Caco-2 (cell line): ENCODE data around the gene CD276. TPM values are rescaled to one million over a fixed set of nuclear protein-coding genes. Genes with fewer than 3 reads are reported as not detected.

ENCODE experiments used
- BruUV-seq: library from RNA; stranded (reverse); fragments of 400-500 nt; replicated peaks from 2 replicates; lab custom pipeline; 2021; lab: Mats Ljungman, UMichigan
- CTCF ChIA-PET: fragments of 300-600 bp; sonication (Branson Sonifier 250); formaldehyde crosslinking; loops from one replicate; lab custom pipeline; 2022; ENCODE audit warnings: antibody characterized with exemption; lab: Charles Lee
- POLR2A ChIA-PET: fragments of 300-600 bp; sonication (Branson Sonifier 250); formaldehyde crosslinking; loops from one replicate; lab custom pipeline; 2022; ENCODE audit warnings: antibody characterized with exemption; lab: Charles Lee
- DNase-seq, 2 experiments: peaks; one replicate each; pipeline versions ENCODE4 v3.0.0 to v3.0.0-alpha.2; 2020 to 2022
- H3K27me3 ChIP-seq: replicated peaks from 2 replicates; pipeline ENCODE4 v1.6.0; 2011; ENCODE audit warnings: low read length; ENCODE audit not compliant: control insufficient read depth, insufficient read depth
- H3K36me3 ChIP-seq: 2 replicates; pipeline ENCODE4 v1.5.1; 2011; ENCODE audit warnings: low read length; ENCODE audit not compliant: control insufficient read depth, insufficient read depth
- H3K4me1 ChIP-seq: fragments of 250-450 bp; sonication (Bioruptor Pico); 2 replicates; pipeline ENCODE4 v1.5.1; 2020; ENCODE audit warnings: mild to moderate bottlenecking
- H3K4me3 ChIP-seq: 2 replicates; pipeline ENCODE4 v1.5.1; 2011; ENCODE audit warnings: low read depth, mild to moderate bottlenecking, control low read depth, low read length
- H3K9me3 ChIP-seq: fragments of 250-450 bp; sonication (Bioruptor Pico); 2 replicates; pipeline ENCODE4 v1.5.1; 2020; ENCODE audit warnings: mild to moderate bottlenecking, moderate library complexity
- H3K27ac Mint-ChIP-seq: one replicate; pipeline ENCODE4 v1.8.0; 2022; ENCODE audit warnings: mixed read lengths; ENCODE audit not compliant: unreplicated experiment
- H3K27me3 Mint-ChIP-seq: one replicate; pipeline ENCODE4 v1.8.0; 2022; ENCODE audit warnings: mixed read lengths; ENCODE audit not compliant: insufficient read depth, unreplicated experiment
- H3K36me3 Mint-ChIP-seq: one replicate; pipeline ENCODE4 v1.8.0; 2022; ENCODE audit warnings: mild to moderate bottlenecking, mixed read lengths; ENCODE audit not compliant: insufficient read depth, unreplicated experiment
- H3K4me1 Mint-ChIP-seq: one replicate; pipeline ENCODE4 v1.8.0; 2022; ENCODE audit warnings: low read depth, mixed read lengths; ENCODE audit not compliant: unreplicated experiment
- H3K4me3 Mint-ChIP-seq: one replicate; pipeline ENCODE4 v1.8.0; 2022; ENCODE audit warnings: mild to moderate bottlenecking, moderate library complexity, mixed read lengths; ENCODE audit not compliant: unreplicated experiment
- H3K9me3 Mint-ChIP-seq: one replicate; pipeline ENCODE4 v1.8.0; 2022; ENCODE audit warnings: mixed read lengths; ENCODE audit not compliant: unreplicated experiment
- CTCF ChIP-seq, 2 experiments: fragments of 200-600 bp in 1 of 2; IDR thresholded peaks; 1 replicate in 1 of 2; 2 replicates in 1 of 2; pipeline versions ENCODE4 v1.5.1 to v1.8.0; 2011 to 2022; ENCODE audit warnings: antibody characterized with exemption in 1 of 2, control low read depth in 1 of 2, inconsistent platforms in 1 of 2, low read depth in 1 of 2, low read length in 1 of 2, mild to moderate bottlenecking in 1 of 2, moderate library complexity in 1 of 2; ENCODE audit not compliant: insufficient read depth in 1 of 2, severe bottlenecking in 1 of 2, unreplicated experiment in 1 of 2
- intact Hi-C: fragments of 100-400 bp; cut with micrococcal nuclease; formaldehyde crosslinking; loops from one replicate; pipeline ENCODE4 v1.10.0; 2022; ENCODE audit not compliant: unreplicated experiment
- total RNA-seq: library from RNA; stranded (reverse); gene quantifications from 2 replicates; pipeline ENCODE4 v1.2.3, GENCODE V29; 2022

Gene CD276
- total RNA-seq, 1 experiment from 2014 or later, result 74.2 TPM

- Histone ChIP-seq H3K9me3 (no peaks in the 10 kb centered on the region), H3K27me3 (no peaks in the 10 kb centered on the region; the same call in 1 of the 2 replicates), H3K4me3 (no peak overlapping the region), H3K36me3 (no peaks in the 10 kb centered on the region), H3K4me1 (no peaks in the 10 kb centered on the region)
- Mint-ChIP-seq H3K27ac (no peak overlapping the region), H3K9me3 (no peaks in the 10 kb centered on the region), H3K4me1 (no peaks in the 10 kb centered on the region), H3K36me3 (no peaks in the 10 kb centered on the region), H3K4me3 (no peak overlapping the region), H3K27me3 (peaks cover 16% of the 10 kb centered on the region)
- DNase-seq, result no peak
- POLR2A ChIA-PET, result no interaction called here
- CTCF ChIA-PET, result no interaction called here
- BruUV-seq, result no TSS peak
- no peak for TF ChIP-seq CTCF (IDR thresholded peaks at IDR 0.05; ENCODE audit: insufficient read depth in 1 of 2, low read depth in 1 of 2, low read length in 1 of 2, severe bottlenecking in 1 of 2, unreplicated experiment in 1 of 2)
- intact Hi-C loops, result no loop called here
Measured at GRCh38 chr15:73756390-73756789, 72.2 kb downstream of the CD276 start.

- H3K27ac Mint-ChIP-seq, result no peak overlapping the region
- no peak for TF ChIP-seq CTCF (IDR thresholded peaks at IDR 0.05; ENCODE audit: insufficient read depth in 1 of 2, low read depth in 1 of 2, low read length in 1 of 2, severe bottlenecking in 1 of 2, unreplicated experiment in 1 of 2)
- H3K4me1 Mint-ChIP-seq, result no peaks in the 10 kb centered on the region
- H3K36me3 Mint-ChIP-seq, result no peaks in the 10 kb centered on the region
- Histone ChIP-seq H3K4me3 (no peak overlapping the region), H3K9me3 (no peaks in the 10 kb centered on the region), H3K27me3 (no peaks in the 10 kb centered on the region; the same call in 1 of the 2 replicates), H3K4me1 (no peaks in the 10 kb centered on the region), H3K36me3 (no peaks in the 10 kb centered on the region)
- intact Hi-C loops, result no loop called here
- ChIA-PET CTCF (no interaction called here), POLR2A (no interaction called here)
- no peak for DNase-seq
- BruUV-seq, result no TSS peak
- H3K9me3 Mint-ChIP-seq, result no peaks in the 10 kb centered on the region
- peaks cover 15% of the 10 kb centered on the region for H3K27me3 Mint-ChIP-seq
- no peak overlapping the region for H3K4me3 Mint-ChIP-seq
Measured at GRCh38 chr15:73756947-73757513, 72.8 kb downstream of the CD276 start.

- ChIA-PET CTCF (no interaction called here), POLR2A (no interaction called here)
- Mint-ChIP-seq H3K27me3 (peaks cover 15% of the 10 kb centered on the region), H3K9me3 (no peaks in the 10 kb centered on the region), H3K4me3 (no peak overlapping the region), H3K36me3 (no peaks in the 10 kb centered on the region), H3K4me1 (no peaks in the 10 kb centered on the region), H3K27ac (no peak overlapping the region)
- no peaks in the 10 kb centered on the region for H3K9me3 ChIP-seq
- TF ChIP-seq CTCF (IDR thresholded peaks at IDR 0.05; ENCODE audit: insufficient read depth in 1 of 2, low read depth in 1 of 2, low read length in 1 of 2, severe bottlenecking in 1 of 2, unreplicated experiment in 1 of 2), result no peak
- intact Hi-C loops, result no loop called here
- DNase-seq, result no peak
- no peaks in the 10 kb centered on the region; the same call in 1 of the 2 replicates for H3K27me3 ChIP-seq
- H3K4me3 ChIP-seq, result no peak overlapping the region
- BruUV-seq, result no TSS peak
- H3K4me1 ChIP-seq, result no peaks in the 10 kb centered on the region
- H3K36me3 ChIP-seq, result no peaks in the 10 kb centered on the region
Measured at GRCh38 chr15:73757571-73757970, 73.4 kb downstream of the CD276 start.
